ENCODE data around the gene IPO7.

IPO7 gene

GRCh38 chr11:9459667-9460321 is 75.3 kb downstream of the IPO7 start:
- TF ChIP-seq CTCF (IDR thresholded peaks at IDR 0.05; ENCODE audit: low read length, missing control alignments) = peak; percentile 13
- DNase-seq (ENCODE audit: low read depth) = peak; percentile 69
- peak overlapping the region; percentile 100 for H3K4me3 ChIP-seq (replicated peaks; ENCODE audit: low read depth, low read length)

GRCh38 chr11:9460322-9461062 is 76.0 kb downstream of the IPO7 start, which contains the start of gene ZNF143:
TSS of gene ZNF143 (plus strand) at chr11:9461012. CDS start at chr11:9471309, 10,297 bp downstream.
- DNase-seq (ENCODE audit: low read depth) = peak; percentile 100
- no peak for TF ChIP-seq CTCF (IDR thresholded peaks at IDR 0.05; ENCODE audit: low read length, missing control alignments)
- peak within 1 kb of the TSS; percentile 100 for H3K4me3 ChIP-seq (replicated peaks; ENCODE audit: low read depth, low read length)

- TF ChIP-seq CTCF (IDR thresholded peaks at IDR 0.05; ENCODE audit: low read length, missing control alignments) = no peak
- DNase-seq (ENCODE audit: low read depth) = peak; percentile 91
These were observed 76.8 kb downstream of the IPO7 start for GRCh38 chr11:9461063-9461759.

GRCh38 chr11:9461760-9462134 is 77.3 kb downstream of the IPO7 start:
- DNase-seq (ENCODE audit: low read depth) = peak; percentile 37
- TF ChIP-seq CTCF (IDR thresholded peaks at IDR 0.05; ENCODE audit: low read length, missing control alignments) = no peak
- H3K4me3 ChIP-seq (replicated peaks; ENCODE audit: low read depth, low read length) = peak overlapping the region; percentile 71

More at GRCh38 chr11:9461063-9461759, 76.8 kb downstream of the IPO7 start:
- H3K4me3 ChIP-seq (replicated peaks; ENCODE audit: low read depth, low read length) = peak overlapping the region; percentile 71

GRCh38 chr11:9462172-9462799 is 77.8 kb downstream of the IPO7 start:
- H3K4me3 ChIP-seq (replicated peaks; ENCODE audit: low read depth, low read length) = peak overlapping the region; percentile 71
- peak; percentile 22 for DNase-seq (ENCODE audit: low read depth)
- TF ChIP-seq CTCF (IDR thresholded peaks at IDR 0.05; ENCODE audit: low read length, missing control alignments) = no peak

GRCh38 chr11:9462806-9463537 is 78.5 kb downstream of the IPO7 start:
- DNase-seq (ENCODE audit: low read depth) = peak; percentile 9
- no peak overlapping the region for H3K4me3 ChIP-seq (replicated peaks; ENCODE audit: low read depth, low read length)
- TF ChIP-seq CTCF (IDR thresholded peaks at IDR 0.05; ENCODE audit: low read length, missing control alignments) = no peak
